Loucy (cell line): ENCODE data around the gene INCENP.

Source experiments
- H2AFZ ChIP-seq: fragments of 200-600 bp; sonication (generic); 2 replicates; pipeline ENCODE4 v1.6.0; 2016; ENCODE audit warnings: antibody characterized with exemption, mild to moderate bottlenecking, low read length, moderate library complexity
- H3F3A ChIP-seq: fragments of 200-600 bp; 2 replicates; pipeline ENCODE4 v1.6.0; 2016; ENCODE audit warnings: antibody characterized with exemption, low read depth, mild to moderate bottlenecking
- H3K27me3 ChIP-seq: fragments of 200-600 bp; sonication (generic); 2 replicates; pipeline ENCODE4 v1.6.1; 2014; ENCODE audit warnings: low read length, mild to moderate bottlenecking; ENCODE audit not compliant: insufficient read depth, poor library complexity, severe bottlenecking
- H3K36me3 ChIP-seq: fragments of 200-600 bp; sonication (generic); 2 replicates; pipeline ENCODE4 v1.6.1; 2016; ENCODE audit warnings: low read length; ENCODE audit not compliant: insufficient read depth
- H3K4me1 ChIP-seq: fragments of 200-600 bp; sonication (generic); 2 replicates; pipeline ENCODE4 v1.5.1; 2014; ENCODE audit warnings: low read length, mild to moderate bottlenecking; ENCODE audit not compliant: insufficient read depth, poor library complexity, severe bottlenecking
- H3K4me2 ChIP-seq: fragments of 200-600 bp; sonication (generic); 2 replicates; pipeline ENCODE4 v1.6.0; 2014; ENCODE audit warnings: antibody characterized with exemption, low read length, low read depth, mild to moderate bottlenecking; ENCODE audit not compliant: poor library complexity, severe bottlenecking
- H3K4me3 ChIP-seq: fragments of 200-600 bp; sonication (generic); 2 replicates; pipeline ENCODE4 v1.5.1; 2014; ENCODE audit warnings: low read length, mild to moderate bottlenecking, mixed read lengths; ENCODE audit not compliant: poor library complexity, severe bottlenecking
- H3K79me2 ChIP-seq: fragments of 200-600 bp; sonication (generic); 2 replicates; pipeline ENCODE4 v1.6.1; 2014; ENCODE audit warnings: low read length; ENCODE audit not compliant: insufficient read depth
- H3K9ac ChIP-seq: fragments of 200-600 bp; sonication (generic); 2 replicates; pipeline ENCODE4 v1.6.0; 2014; ENCODE audit warnings: mild to moderate bottlenecking, low read depth, low read length, moderate library complexity; ENCODE audit not compliant: poor library complexity, severe bottlenecking
- H3K9me2 ChIP-seq: fragments of 200-600 bp; sonication (generic); replicated peaks from 2 replicates; pipeline ENCODE4 v1.6.1; 2016; ENCODE audit warnings: low read depth, low read length, mixed read lengths
- H3K9me3 ChIP-seq: fragments of 200-600 bp; sonication (generic); 2 replicates; pipeline ENCODE4 v1.6.1; 2014; ENCODE audit warnings: mild to moderate bottlenecking, antibody characterized with exemption, low read length, low read depth; ENCODE audit not compliant: insufficient read depth
- H4K20me1 ChIP-seq: fragments of 200-600 bp; sonication (generic); 2 replicates; pipeline ENCODE4 v1.6.0; 2014; ENCODE audit warnings: antibody characterized with exemption, low read length, mild to moderate bottlenecking; ENCODE audit not compliant: insufficient read depth, poor library complexity, severe bottlenecking
- EZH2phosphoT487 ChIP-seq: fragments of 200-600 bp; IDR thresholded peaks from 2 replicates; pipeline ENCODE4 v1.6.1; 2018; ENCODE audit warnings: antibody characterized with exemption, mild to moderate bottlenecking, moderate library complexity, borderline replicate concordance
- TF ChIP-seq, protein P1 (sequence below): fragments of 200-600 bp; sonication (generic); conservative IDR thresholded peaks from 2 replicates; pipeline ENCODE4 v1.5.1; 2014; ENCODE audit warnings: mild to moderate bottlenecking, antibody characterized with exemption, low read length

INCENP gene

GRCh38 chr11:62108971-62109404 lies 14.8 kb upstream of the INCENP start:
- no peaks in the 10 kb centered on the region for H3K9me2 ChIP-seq
- no peak overlapping the region for H3K4me2 ChIP-seq
- H4K20me1 ChIP-seq: no peaks in the 10 kb centered on the region
- no peak overlapping the region for H3K9ac ChIP-seq
- TF ChIP-seq, protein P1, sequence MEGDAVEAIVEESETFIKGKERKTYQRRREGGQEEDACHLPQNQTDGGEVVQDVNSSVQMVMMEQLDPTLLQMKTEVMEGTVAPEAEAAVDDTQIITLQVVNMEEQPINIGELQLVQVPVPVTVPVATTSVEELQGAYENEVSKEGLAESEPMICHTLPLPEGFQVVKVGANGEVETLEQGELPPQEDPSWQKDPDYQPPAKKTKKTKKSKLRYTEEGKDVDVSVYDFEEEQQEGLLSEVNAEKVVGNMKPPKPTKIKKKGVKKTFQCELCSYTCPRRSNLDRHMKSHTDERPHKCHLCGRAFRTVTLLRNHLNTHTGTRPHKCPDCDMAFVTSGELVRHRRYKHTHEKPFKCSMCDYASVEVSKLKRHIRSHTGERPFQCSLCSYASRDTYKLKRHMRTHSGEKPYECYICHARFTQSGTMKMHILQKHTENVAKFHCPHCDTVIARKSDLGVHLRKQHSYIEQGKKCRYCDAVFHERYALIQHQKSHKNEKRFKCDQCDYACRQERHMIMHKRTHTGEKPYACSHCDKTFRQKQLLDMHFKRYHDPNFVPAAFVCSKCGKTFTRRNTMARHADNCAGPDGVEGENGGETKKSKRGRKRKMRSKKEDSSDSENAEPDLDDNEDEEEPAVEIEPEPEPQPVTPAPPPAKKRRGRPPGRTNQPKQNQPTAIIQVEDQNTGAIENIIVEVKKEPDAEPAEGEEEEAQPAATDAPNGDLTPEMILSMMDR: no peak
- no peak for TF ChIP-seq EZH2phosphoT487
- no peaks in the 10 kb centered on the region for H3K4me1 ChIP-seq
- no peaks in the 10 kb centered on the region for H3K27me3 ChIP-seq
- no peaks in the 10 kb centered on the region for H3F3A ChIP-seq
- H3K36me3 ChIP-seq: no peaks in the 10 kb centered on the region
- no peak overlapping the region for H2AFZ ChIP-seq
- H3K79me2 ChIP-seq: no peaks in the 10 kb centered on the region
- H3K9me3 ChIP-seq: no peaks in the 10 kb centered on the region
- H3K4me3 ChIP-seq: no peak overlapping the region

DNA sequence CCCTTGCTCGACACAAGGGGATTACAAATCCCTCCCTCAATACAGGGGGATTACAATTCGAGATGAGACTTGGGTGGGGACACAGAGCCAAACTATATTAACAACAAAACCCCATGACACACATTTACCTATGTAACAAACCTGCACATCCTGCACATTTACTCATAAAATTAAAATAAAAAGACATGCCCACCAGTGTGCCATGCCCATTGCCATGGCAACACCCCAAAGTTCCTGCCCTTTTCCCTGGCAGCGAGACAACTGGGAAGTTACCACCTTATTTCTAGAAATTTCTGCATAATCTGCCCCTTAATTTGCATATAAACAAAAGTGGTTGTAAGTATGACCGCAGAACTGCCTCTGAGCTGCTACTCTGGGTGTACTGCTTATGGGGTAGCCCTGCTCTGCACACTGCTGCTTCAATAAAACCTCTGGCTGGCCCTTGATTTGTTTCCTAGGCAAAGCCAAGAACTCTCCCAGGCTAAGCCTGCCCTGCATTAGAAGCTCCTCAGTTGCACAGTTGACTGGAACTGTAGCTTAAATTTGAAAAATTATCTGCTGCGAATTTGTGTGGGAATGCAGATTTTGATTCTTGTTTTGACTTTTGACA lies 8.6 kb upstream of the INCENP start:
- Histone ChIP-seq H4K20me1 (no peaks in the 10 kb centered on the region), H3K4me1 (no peaks in the 10 kb centered on the region), H3K27me3 (no peaks in the 10 kb centered on the region), H3K9me3 (no peaks in the 10 kb centered on the region; the same call in 1 of the 2 replicates), H3K79me2 (no peaks in the 10 kb centered on the region), H3K36me3 (no peaks in the 10 kb centered on the region), H3K9ac (no peak overlapping the region), H3K4me2 (no peak overlapping the region), H2AFZ (no peak overlapping the region), H3K4me3 (no peak overlapping the region), H3F3A (no peaks in the 10 kb centered on the region), H3K9me2 (no peaks in the 10 kb centered on the region)
- TF ChIP-seq, protein P1: no peak
- no peak for TF ChIP-seq EZH2phosphoT487

DNA sequence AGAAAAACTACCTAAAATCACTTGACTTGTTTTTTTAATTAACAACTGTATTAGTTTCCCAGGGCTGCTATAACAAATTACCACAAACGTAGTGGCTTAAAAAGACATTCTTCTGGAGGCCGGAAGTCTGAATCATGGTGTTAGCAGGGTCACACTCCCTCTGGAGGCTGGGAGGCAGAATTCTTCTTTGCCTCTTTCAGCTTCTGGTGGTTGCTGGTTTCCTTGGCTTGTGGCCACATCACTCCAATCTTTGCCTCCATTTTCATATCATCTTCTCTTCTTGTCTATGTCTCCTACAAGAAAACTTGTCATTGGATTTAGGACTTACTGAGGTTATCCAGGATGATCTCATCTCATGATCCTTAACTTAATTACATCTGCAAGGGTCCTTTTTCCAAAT lies 7.4 kb upstream of the INCENP start:
- no peak for TF ChIP-seq EZH2phosphoT487
- TF ChIP-seq, protein P1: no peak
- H3K36me3 ChIP-seq: no peaks in the 10 kb centered on the region
- no peak overlapping the region for H3K4me2 ChIP-seq
- H3K79me2 ChIP-seq: no peaks in the 10 kb centered on the region
- H2AFZ ChIP-seq: no peak overlapping the region
- H3K9me3 ChIP-seq: no peaks in the 10 kb centered on the region; the same call in 1 of the 2 replicates
- no peaks in the 10 kb centered on the region for H3F3A ChIP-seq
- H4K20me1 ChIP-seq: no peaks in the 10 kb centered on the region
- no peaks in the 10 kb centered on the region for H3K27me3 ChIP-seq
- H3K9me2 ChIP-seq: no peaks in the 10 kb centered on the region
- no peak overlapping the region for H3K9ac ChIP-seq
- no peaks in the 10 kb centered on the region for H3K4me1 ChIP-seq
- H3K4me3 ChIP-seq: no peak overlapping the region
